GM12878 (cell line): ENCODE measurements around the gene PRICKLE3. TPM values are rescaled to one million over a fixed set of nuclear protein-coding genes. Genes with fewer than 3 reads are reported as not detected.

Experiments
- BACH1 ChIP-seq: fragments of 450-650 bp; IDR thresholded peaks from 2 replicates; pipeline ENCODE4 v1.6.1; 2017; ENCODE audit warnings: mild to moderate bottlenecking, borderline replicate concordance
- GATAD2B ChIP-seq: fragments of 450-650 bp; conservative IDR thresholded peaks from 2 replicates; pipeline ENCODE4 v1.6.1; 2017; ENCODE audit warnings: low read depth, mild to moderate bottlenecking, moderate library complexity
- IRF4 ChIP-seq: IDR thresholded peaks from 2 replicates; pipeline ENCODE4 v1.6.1; 2011; ENCODE audit warnings: low read depth, low read length
- KLF5 ChIP-seq: fragments of 450-650 bp; IDR thresholded peaks from 2 replicates; pipeline ENCODE4 v1.6.1; 2014; ENCODE audit warnings: mild to moderate bottlenecking; ENCODE audit not compliant: partially characterized antibody
- POLR2AphosphoS5 ChIP-seq: IDR thresholded peaks from 2 replicates; pipeline ENCODE4 v1.6.1; 2011; ENCODE audit warnings: mild to moderate bottlenecking, low read length, inconsistent platforms
- SREBF2 ChIP-seq: IDR thresholded peaks from 2 replicates; pipeline ENCODE4 v1.6.1; 2012; ENCODE audit warnings: mild to moderate bottlenecking, low read length
- WRNIP1 ChIP-seq: IDR thresholded peaks from 2 replicates; pipeline ENCODE4 v1.6.1; 2011; ENCODE audit warnings: low read depth, low read length, improper control_type of control experiment, borderline replicate concordance
- ZBTB11 ChIP-seq: fragments of 450-650 bp; formaldehyde crosslinking; IDR thresholded peaks from 2 replicates; pipeline ENCODE4 v1.5.0; 2022; ENCODE audit warnings: mild to moderate bottlenecking, missing genetic modification characterization
- polyA plus RNA-seq, 11 experiments: library from polyadenylated mRNA; depleted of rRNA in 4 of 11; unstranded in 6 of 11; stranded (reverse) in 5 of 11; fragments of >200 nt; fragmentation: Nextera tagmentation in 4 of 11; fragmentation: Illumina TruSeq in 1 of 11; extraction: Ambion mirVana in 4 of 11; extraction: Trizol in 1 of 11; gene quantifications; 1 replicate in 1 of 11; 2 replicates in 10 of 11; pipeline versions ENCODE4 v1.2.1 to v1.2.3, GENCODE V29; 2011 to 2016; ENCODE audit warnings: inconsistent platforms in 2 of 11, missing spikeins in 2 of 11, low read depth in 1 of 11
- total RNA-seq, 4 experiments: library from RNA; depleted of rRNA in 3 of 4; stranded (reverse); fragments of >200 nt in 3 of 4; fragmentation: Illumina TruSeq in 1 of 4; extraction: Trizol in 1 of 4; gene quantifications; 2 replicates each; pipeline versions ENCODE4 v1.2.1 to v1.2.3, GENCODE V29; 2013 to 2021
- TF ChIP-seq, protein P1 (sequence below): IDR thresholded peaks from 2 replicates; pipeline ENCODE4 v1.6.1; 2011; ENCODE audit warnings: low read depth, low read length, improper control_type of control experiment, borderline replicate concordance

PRICKLE3 gene
- total and polyA plus RNA-seq, 10 of the 15 experiments (the other 5 are each of a cell fraction or from before 2014, with no cell fraction given): 0.69 to 17.4 (median 7.6) TPM

DNA sequence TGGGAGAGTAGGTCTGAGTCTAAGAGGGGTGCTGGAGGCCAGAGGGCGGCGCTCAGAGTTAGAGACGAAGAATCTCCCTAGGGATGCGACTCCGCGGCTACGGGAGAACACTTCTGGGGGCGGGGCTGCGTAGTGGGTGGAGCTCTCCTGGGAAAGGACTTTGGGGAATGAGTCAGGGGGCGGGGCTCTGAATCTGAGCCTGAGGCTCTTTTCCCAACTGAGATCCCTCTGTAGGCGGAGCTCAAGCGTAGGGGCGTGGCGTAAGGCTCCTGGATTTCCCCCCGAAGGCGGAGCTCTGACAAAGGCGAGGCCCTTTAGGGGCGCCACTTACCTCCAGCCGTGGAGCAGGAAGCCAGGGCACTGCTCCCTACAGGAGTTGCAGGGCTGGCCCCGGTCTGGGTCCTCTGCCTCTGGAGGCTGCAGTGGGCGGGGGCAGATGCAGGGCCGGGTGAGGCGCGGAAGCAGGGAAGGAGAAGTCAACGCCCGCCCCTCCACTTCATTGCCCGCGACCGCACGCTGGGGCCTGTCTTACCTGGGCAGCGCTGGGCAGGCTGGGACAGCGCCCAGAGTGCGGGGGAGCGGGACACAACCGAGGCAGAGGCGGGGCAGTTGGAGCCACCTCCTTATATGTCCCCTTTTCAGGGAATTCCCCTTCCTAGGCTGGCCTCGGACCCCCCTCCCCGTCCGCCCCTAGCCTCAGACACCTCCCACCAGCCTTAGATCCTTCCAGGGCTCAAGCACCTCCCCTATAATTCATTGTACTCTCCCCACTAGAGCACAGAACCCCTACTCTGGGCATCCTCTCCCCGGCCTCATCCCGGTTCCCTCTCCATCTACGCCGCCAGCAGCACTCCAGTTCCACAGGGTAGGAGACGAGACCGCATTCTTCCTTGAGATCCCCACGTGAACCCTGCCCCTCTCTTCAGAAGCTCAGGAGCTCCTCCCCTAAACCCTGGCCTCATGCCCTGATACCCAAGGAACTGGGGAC, 1.6 kb downstream of the PRICKLE3 start (continued):
- TF ChIP-seq ZBTB11 (CRISPR knock-in tag) (no peak), POLR2AphosphoS5 (peak; percentile 26; the same call in 1 of the 2 replicates), BACH1 (0 out of 2 replicates have a peak, but pooled peaks have one; percentile 27), KLF5 (no peak), GATAD2B (peak; percentile 49; the same call in 1 of the 2 replicates), IRF4 (no peak), SREBF2 (no peak), WRNIP1 (no peak)
- TF ChIP-seq, protein P1, sequence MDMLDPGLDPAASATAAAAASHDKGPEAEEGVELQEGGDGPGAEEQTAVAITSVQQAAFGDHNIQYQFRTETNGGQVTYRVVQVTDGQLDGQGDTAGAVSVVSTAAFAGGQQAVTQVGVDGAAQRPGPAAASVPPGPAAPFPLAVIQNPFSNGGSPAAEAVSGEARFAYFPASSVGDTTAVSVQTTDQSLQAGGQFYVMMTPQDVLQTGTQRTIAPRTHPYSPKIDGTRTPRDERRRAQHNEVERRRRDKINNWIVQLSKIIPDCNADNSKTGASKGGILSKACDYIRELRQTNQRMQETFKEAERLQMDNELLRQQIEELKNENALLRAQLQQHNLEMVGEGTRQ: no peak
